Stimulated activated CD8-positive, alpha-beta memory T cell treated with anti-CD3 and anti-CD28 coated beads, Interleukin-4, amount 100 ng/mL, for 24 hours (primary cell): ENCODE measurements around the gene HPGD.

ENCODE experiments used
- DNase-seq: peaks from one replicate; pipeline ENCODE4 v3.0.0-alpha.2; 2020; ENCODE audit warnings: low read depth

The HPGD gene

GRCh38 chr4:174474457-174475075 lies 47.7 kb downstream of the HPGD start:
- no peak for DNase-seq

- DNase-seq = no peak
These were observed 55.2 kb downstream of the HPGD start for GRCh38 chr4:174467107-174467506.

GRCh38 chr4:174464949-174465348 lies 57.3 kb downstream of the HPGD start:
- DNase-seq = no peak

GRCh38 chr4:174461466-174462106 lies 60.7 kb downstream of the HPGD start:
- no peak for DNase-seq

GRCh38 chr4:174460684-174461083 lies 61.6 kb downstream of the HPGD start:
- no peak for DNase-seq

GRCh38 chr4:174457468-174457867 lies 64.8 kb downstream of the HPGD start:
- no peak for DNase-seq

- DNase-seq = no peak
These were observed 67.3 kb downstream of the HPGD start for GRCh38 chr4:174454815-174455473.

GRCh38 chr4:174451718-174452296 lies 70.5 kb downstream of the HPGD start:
- DNase-seq = no peak

GRCh38 chr4:174450786-174451125 lies 71.5 kb downstream of the HPGD start:
- no peak for DNase-seq

GRCh38 chr4:174449944-174450785 lies 72.1 kb downstream of the HPGD start:
- no peak for DNase-seq

GRCh38 chr4:174449152-174449551 lies 73.1 kb downstream of the HPGD start:
- no peak for DNase-seq

GRCh38 chr4:174444390-174444789 lies 77.9 kb downstream of the HPGD start:
- no peak for DNase-seq
